ENCODE results near the gene NSUN6. TPM values are rescaled to one million over a fixed set of nuclear protein-coding genes. Genes with fewer than 3 reads are reported as not detected.
"Not testable (repeated sequence)": the region's sequence is repeated elsewhere in the genome, so short reads cannot be mapped to it uniquely, and the experiment has no call there.

Gene NSUN6
- total RNA-seq, 1 donor from 2014 or later = 20.9 TPM

DNA sequence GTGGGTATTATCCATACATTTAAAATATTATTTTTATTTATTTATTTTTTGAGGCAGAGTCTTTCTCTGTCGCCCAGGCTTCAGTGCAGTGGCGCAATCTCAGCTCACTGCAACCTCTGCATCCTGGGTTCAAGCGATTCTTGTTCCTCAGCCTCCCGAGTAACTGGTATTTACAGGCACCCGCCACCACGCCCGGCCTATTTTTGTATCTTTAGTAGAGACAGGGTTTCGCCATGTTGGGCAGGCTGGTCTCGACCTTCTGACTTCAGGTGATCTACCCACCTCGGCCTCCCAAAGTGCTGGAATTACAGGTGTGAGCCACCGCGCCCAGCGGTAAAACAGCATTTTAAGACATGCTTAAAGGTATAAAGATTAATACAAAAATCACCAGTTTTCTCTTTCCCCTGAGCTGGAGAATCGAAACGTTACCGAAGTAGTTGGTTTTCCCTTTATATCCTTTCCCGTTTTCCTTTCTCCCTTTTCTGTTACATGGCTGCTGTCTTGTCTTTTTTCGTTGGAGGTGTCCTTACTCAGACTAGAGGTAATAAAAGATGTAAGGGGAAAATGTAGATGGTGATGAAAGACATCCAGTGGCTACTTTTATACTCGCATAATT is 9.5 kb upstream of the NSUN6 start:
- DNase-seq (ENCODE audit: low spot score) (no peak), ATAC-seq (no peak)
- intact Hi-C loops (cut with DNase I) = no loop called here

GRCh38 chr10:18659819-18660535 is 8.6 kb upstream of the NSUN6 start:
- DNase-seq (ENCODE audit: low spot score) (no peak), ATAC-seq (no peak)
- intact Hi-C loops (cut with DNase I) = no loop called here

- intact Hi-C loops (cut with DNase I) = no loop called here
- peak; percentile 100 for ATAC-seq
- DNase-seq (ENCODE audit: low spot score) = peak; percentile 99
These were observed 7.9 kb upstream of the NSUN6 start, which contains the start of gene ARL5B for GRCh38 chr10:18659125-18659818. ARL5B (plus strand) TSS chr10:18659431; CDS start chr10:18659638, 207 bp downstream.

- DNase-seq (ENCODE audit: low spot score) (no peak), ATAC-seq (peak; percentile 2)
- intact Hi-C loops (cut with DNase I) = no loop called here
These were observed 7.1 kb upstream of the NSUN6 start for GRCh38 chr10:18658271-18659124.

DNA sequence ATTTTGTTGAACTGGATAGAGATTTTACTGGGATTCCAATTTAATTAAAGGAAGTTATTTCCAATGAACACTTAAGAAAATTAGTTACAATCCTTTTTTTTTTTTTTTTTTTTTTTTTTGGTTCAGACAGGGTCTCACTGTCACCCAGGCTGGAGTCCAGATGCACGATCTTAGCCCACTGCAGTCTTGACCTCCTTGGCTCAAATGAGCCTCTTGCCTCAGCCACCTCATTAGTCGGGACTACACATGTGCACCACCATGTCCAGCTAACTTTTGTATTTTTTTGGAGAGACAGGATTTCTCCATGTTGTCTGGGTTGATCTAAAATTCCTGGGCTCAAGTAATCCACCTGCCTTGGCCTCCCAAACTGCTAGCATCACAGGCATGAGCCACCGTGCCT is 5.3 kb upstream of the NSUN6 start:
- DNase-seq (ENCODE audit: low spot score) = no peak
- intact Hi-C loops (cut with DNase I) = no loop called here
- no peak for ATAC-seq

- no peak for DNase-seq (ENCODE audit: low spot score)
- intact Hi-C loops (cut with DNase I) = no loop called here
- ATAC-seq = no peak
These were observed 1.7 kb upstream of the NSUN6 start for GRCh38 chr10:18653112-18653511.

DNA sequence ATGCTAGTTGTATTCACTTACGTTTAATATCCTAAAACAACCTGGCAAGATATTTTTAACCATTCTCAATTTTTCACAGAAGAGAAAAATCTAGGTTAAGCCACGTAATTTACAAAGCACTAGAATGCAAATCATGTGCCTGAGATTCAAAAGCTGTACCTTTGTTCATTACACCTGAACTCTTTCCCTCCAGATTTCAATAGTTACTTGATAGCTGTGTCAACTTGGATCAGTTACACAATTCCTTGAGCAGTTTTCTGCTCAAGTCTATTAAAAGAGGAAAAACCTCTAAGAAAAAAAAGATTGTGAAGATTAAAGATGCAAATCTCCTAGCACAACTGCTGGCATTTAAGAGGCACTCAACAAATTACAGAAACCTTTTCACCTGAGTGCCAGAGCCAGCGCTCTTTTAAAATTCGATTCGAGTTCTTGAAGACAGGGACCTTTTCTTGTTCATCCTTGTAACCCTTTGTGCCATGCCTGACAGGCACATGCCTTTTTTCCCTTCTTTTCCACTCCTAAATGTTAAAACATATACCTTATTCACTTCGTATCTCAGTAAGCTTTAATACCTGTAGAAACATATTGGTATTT is 886 bp downstream of the NSUN6 start:
- intact Hi-C loops (cut with DNase I) = no loop called here
- ATAC-seq = no peak

DNA sequence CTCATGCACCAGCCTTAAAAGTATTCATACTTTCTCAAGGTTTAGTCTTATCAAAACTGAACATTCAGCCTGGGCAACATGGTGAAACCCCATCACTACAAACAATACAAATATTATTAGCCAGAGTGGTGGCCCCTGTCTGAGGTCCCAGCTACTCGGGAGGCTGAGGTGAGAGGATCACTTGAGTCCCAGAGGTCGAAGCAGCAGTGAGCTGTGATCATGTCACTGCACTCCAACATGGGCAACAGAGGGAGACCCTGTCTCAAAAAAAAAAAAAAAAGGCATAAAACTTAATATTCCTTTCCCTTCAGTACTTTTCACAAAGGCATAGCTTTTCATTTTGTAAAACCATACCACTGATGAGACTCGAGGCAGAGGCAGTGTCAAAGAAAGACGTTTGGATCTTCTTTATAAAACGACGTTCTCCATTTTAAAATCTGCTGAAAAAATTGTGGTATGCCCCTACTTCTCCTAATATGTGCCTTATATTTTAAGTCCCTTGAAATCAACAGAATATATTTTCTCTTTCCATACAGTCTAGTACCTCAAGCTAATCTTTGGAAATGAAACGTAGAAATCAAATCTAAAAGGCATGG is 1.9 kb downstream of the NSUN6 start:
- intact Hi-C loops (cut with DNase I) = no loop called here
- DNase-seq (ENCODE audit: low spot score) (no peak), ATAC-seq (no peak)

More for the DNA sequence above, 886 bp downstream of the NSUN6 start:
- no peak for DNase-seq (ENCODE audit: low spot score)

DNA sequence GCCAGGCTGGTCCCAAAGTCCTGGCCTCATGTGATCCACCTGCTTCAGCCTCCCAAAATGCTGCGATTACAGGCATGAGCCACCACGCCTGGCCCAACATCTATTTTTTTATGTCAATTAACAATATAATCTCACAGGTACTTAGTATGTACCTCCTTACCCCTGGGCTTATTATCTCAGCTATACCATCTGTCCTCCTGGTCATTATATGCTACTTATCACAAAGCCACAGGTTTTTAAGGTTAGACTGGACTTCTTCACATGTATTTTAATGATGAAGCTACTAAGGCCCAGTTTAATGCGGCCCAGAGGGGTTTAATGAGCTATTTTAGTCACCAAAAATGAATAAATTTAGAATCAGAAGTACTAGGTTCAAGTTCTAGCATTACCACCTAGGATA is 3.4 kb downstream of the NSUN6 start:
- intact Hi-C loops (cut with DNase I) = no loop called here
- ATAC-seq = no peak

GRCh38 chr10:18647151-18647550 is 4.2 kb downstream of the NSUN6 start:
- ATAC-seq (no peak), DNase-seq (ENCODE audit: low spot score) (no peak)
- intact Hi-C loops (cut with DNase I) = no loop called here

More for the DNA sequence above, 3.4 kb downstream of the NSUN6 start:
- no peak for DNase-seq (ENCODE audit: low spot score)

DNA sequence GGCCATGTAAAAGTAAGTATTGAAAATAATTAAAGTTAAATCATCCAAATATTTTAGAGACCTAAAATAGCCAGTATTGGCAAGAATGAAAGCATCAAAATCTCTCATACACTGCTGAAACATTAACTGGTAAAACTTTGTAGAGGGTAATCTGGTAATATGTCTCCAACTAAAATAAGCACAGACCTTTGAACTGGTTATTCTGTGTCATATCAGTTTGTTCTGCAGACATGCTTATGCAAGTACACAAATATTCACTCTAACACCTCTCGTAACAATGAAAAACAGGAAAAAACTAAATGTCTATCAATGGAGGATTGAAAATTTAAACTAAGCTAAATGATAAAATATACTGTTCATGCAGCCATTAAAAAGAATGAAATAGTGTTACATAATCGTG is 11.7 kb downstream of the NSUN6 start:
- DNase-seq (ENCODE audit: low spot score); intact Hi-C loops (cut with DNase I); ATAC-seq: not testable (repeated sequence)

DNA sequence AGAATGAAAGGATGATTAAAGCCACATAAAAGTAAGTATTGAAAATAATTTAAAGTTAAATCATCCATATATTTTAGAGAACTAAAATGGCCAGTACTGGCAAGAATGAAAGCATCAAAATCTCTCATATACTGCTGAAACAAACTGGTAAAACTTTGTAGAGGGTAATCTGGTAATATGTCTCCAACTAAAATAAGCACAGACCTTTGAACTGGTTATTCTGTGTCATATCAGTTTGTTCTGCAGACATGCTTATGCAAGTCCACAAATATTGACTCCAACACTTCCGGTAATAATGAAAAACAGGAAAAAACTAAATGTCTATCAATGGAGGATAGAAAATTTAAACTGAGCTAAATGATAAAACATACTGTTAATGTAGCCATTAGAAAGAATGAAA is 14.0 kb downstream of the NSUN6 start:
- DNase-seq (ENCODE audit: low spot score); ATAC-seq; intact Hi-C loops (cut with DNase I): not testable (repeated sequence)

DNA sequence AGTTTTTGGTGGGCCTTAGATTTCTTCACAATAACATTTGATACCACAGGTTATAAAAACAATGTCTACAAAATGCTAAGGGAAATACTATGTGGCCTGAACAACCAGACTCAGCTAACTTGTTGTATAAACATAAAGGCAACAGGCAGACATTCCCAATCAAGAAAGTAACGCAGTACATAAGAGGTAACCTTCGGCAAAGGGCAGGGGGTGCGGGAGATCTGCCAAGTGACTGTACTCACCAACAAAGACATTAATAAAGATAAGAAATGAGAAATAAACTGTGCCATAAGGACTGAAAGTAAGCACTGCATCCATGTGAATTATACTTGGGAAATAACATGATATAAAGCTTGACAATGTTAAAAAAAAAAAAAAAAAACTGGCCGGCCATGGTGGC is 15.4 kb downstream of the NSUN6 start:
- ATAC-seq (no peak), DNase-seq (ENCODE audit: low spot score) (no peak)
- intact Hi-C loops (cut with DNase I) = no loop called here

DNA sequence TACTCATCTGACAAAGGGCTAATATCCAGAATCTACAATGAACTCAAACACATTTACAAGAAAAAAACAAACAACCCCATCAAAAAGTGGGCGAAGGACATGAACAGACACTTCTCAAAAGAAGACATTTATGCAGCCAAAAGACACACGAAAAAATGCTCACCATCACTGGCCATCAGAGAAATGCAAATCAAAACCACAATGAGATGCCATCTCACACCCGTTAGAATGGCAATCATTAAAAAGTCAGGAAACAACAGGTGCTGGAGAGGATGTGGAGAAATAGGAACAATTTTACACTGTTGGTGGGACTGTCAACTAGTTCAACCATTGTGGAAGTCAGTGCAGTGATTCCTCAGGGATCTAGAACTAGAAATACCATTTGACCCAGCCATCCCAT is 18.9 kb downstream of the NSUN6 start:
- intact Hi-C loops (cut with DNase I); DNase-seq (ENCODE audit: low spot score); ATAC-seq: not testable (repeated sequence)

- intact Hi-C loops (cut with DNase I); ATAC-seq: not testable (repeated sequence)
- peak; percentile 79 for DNase-seq (ENCODE audit: low spot score)
These were observed 23.9 kb downstream of the NSUN6 start for GRCh38 chr10:18627452-18628018.

- intact Hi-C loops (cut with DNase I) = no loop called here
- ATAC-seq = no peak
- DNase-seq (ENCODE audit: low spot score) = no peak
These were observed 25.5 kb downstream of the NSUN6 start for GRCh38 chr10:18625886-18626285.

DNA sequence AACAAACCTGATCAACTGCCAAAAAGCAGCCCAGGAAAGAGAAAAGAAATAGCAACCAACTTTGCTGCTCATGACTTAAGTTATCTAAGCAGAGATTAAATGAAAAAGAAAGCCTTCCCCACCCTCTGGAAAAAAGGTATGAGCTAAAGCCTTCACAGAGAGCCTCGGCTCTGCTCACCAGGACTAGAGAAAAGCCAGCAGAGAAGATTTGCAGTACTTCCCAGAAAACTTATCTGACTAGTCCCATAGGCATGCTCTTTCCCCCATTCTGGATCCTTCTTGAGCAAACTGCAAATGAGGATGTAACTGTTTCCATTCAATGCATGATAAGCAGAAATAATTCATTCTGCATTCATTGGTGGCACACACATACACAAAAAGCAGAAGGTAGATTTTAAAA is 27.7 kb downstream of the NSUN6 start:
- ATAC-seq; DNase-seq (ENCODE audit: low spot score); intact Hi-C loops (cut with DNase I): not testable (repeated sequence)

GRCh38 chr10:18620856-18621255 is 30.5 kb downstream of the NSUN6 start:
- ATAC-seq (no peak), DNase-seq (ENCODE audit: low spot score) (no peak)
- intact Hi-C loops (cut with DNase I) = no loop called here

Data from sciatic nerve (tissue), 2 donors.